Osteocyte (in vitro differentiated cells): Measurements from ENCODE around the gene PTCD3. TPM values are rescaled to one million over a fixed set of nuclear protein-coding genes. Genes with fewer than 3 reads are reported as not detected.

Experiments
- DNase-seq: peaks from one replicate; pipeline ENCODE4 v3.0.0; 2021; ENCODE audit warnings: mixed read lengths; ENCODE audit not compliant: unreplicated experiment; ENCODE audit errors: extremely low spot score
- H3K27ac Mint-ChIP-seq: one replicate; pipeline ENCODE4 v1.8.0; 2021; ENCODE audit warnings: mild to moderate bottlenecking, mixed read lengths; ENCODE audit not compliant: unreplicated experiment
- H3K27me3 Mint-ChIP-seq: one replicate; pipeline ENCODE4 v1.8.0; 2021; ENCODE audit warnings: mixed read lengths; ENCODE audit not compliant: unreplicated experiment
- H3K36me3 Mint-ChIP-seq: one replicate; pipeline ENCODE4 v1.8.0; 2021; ENCODE audit warnings: mixed read lengths; ENCODE audit not compliant: unreplicated experiment
- H3K4me1 Mint-ChIP-seq: one replicate; pipeline ENCODE4 v1.8.0; 2021; ENCODE audit warnings: mixed read lengths; ENCODE audit not compliant: unreplicated experiment
- H3K4me3 Mint-ChIP-seq: one replicate; pipeline ENCODE4 v1.8.0; 2021; ENCODE audit warnings: mild to moderate bottlenecking, moderate library complexity, mixed read lengths; ENCODE audit not compliant: unreplicated experiment
- H3K9me3 Mint-ChIP-seq: one replicate; pipeline ENCODE4 v1.8.0; 2021; ENCODE audit warnings: mixed read lengths; ENCODE audit not compliant: unreplicated experiment
- CTCF ChIP-seq: fragments of 200-600 bp; sonication (generic); IDR thresholded peaks from 2 replicates; pipeline ENCODE4 v1.5.0; 2021; ENCODE audit warnings: antibody characterized with exemption, mild to moderate bottlenecking, moderate library complexity
- total RNA-seq: library from RNA; stranded (reverse); gene quantifications from 2 replicates; pipeline ENCODE4 v1.2.1, GENCODE V29; 2021

PTCD3 gene
- total RNA-seq, 1 donor from 2014 or later = 71.8 TPM

GRCh38 chr2:86074256-86074655, 31.8 kb upstream of the PTCD3 start:
- peaks cover 29% of the 10 kb centered on the region for H3K4me1 Mint-ChIP-seq
- H3K27ac Mint-ChIP-seq = no peak overlapping the region
- no peaks in the 10 kb centered on the region for H3K9me3 Mint-ChIP-seq
- H3K36me3 Mint-ChIP-seq = peaks cover 52% of the 10 kb centered on the region
- DNase-seq = no peak
- H3K4me3 Mint-ChIP-seq = no peak overlapping the region
- no peaks in the 10 kb centered on the region for H3K27me3 Mint-ChIP-seq
- no peak for TF ChIP-seq CTCF

- no peak overlapping the region for H3K4me3 Mint-ChIP-seq
- H3K27me3 Mint-ChIP-seq = no peaks in the 10 kb centered on the region
- no peaks in the 10 kb centered on the region for H3K9me3 Mint-ChIP-seq
- peaks cover 26% of the 10 kb centered on the region for H3K4me1 Mint-ChIP-seq
- peak; percentile 81 for DNase-seq
- H3K27ac Mint-ChIP-seq = no peak overlapping the region
- no peak for TF ChIP-seq CTCF
- H3K36me3 Mint-ChIP-seq = peaks cover 49% of the 10 kb centered on the region
Observed at GRCh38 chr2:86074811-86075210, 31.2 kb upstream of the PTCD3 start.

GRCh38 chr2:86075886-86076285, 30.1 kb upstream of the PTCD3 start:
- Mint-ChIP-seq H3K9me3 (no peaks in the 10 kb centered on the region), H3K36me3 (peaks cover 42% of the 10 kb centered on the region), H3K27ac (no peak overlapping the region), H3K4me3 (no peak overlapping the region), H3K4me1 (peaks cover 26% of the 10 kb centered on the region), H3K27me3 (no peaks in the 10 kb centered on the region)
- no peak for TF ChIP-seq CTCF
- no peak for DNase-seq

GRCh38 chr2:86078774-86079545, 27.1 kb upstream of the PTCD3 start:
- Mint-ChIP-seq H3K9me3 (no peaks in the 10 kb centered on the region), H3K27ac (no peak overlapping the region), H3K27me3 (no peaks in the 10 kb centered on the region), H3K36me3 (peaks cover 38% of the 10 kb centered on the region), H3K4me3 (no peak overlapping the region), H3K4me1 (no peaks in the 10 kb centered on the region)
- DNase-seq = no peak
- peak; percentile 76 for TF ChIP-seq CTCF

GRCh38 chr2:86079981-86080911, 25.8 kb upstream of the PTCD3 start:
- DNase-seq = peak; percentile 90
- Mint-ChIP-seq H3K27ac (no peak overlapping the region), H3K4me3 (no peak overlapping the region), H3K27me3 (no peaks in the 10 kb centered on the region), H3K36me3 (peaks cover 34% of the 10 kb centered on the region), H3K9me3 (no peaks in the 10 kb centered on the region), H3K4me1 (no peaks in the 10 kb centered on the region)
- peak; percentile 86 for TF ChIP-seq CTCF
